GM18868 (cell line): ENCODE measurements around the gene KCNAB1.
"Not testable (repeated sequence)": the region's sequence is repeated elsewhere in the genome, so short reads cannot be mapped to it uniquely, and the experiment has no call there.

Experiments
- ATAC-seq: cut with Tn5 transposase; IDR thresholded peaks from one replicate; pipeline ENCODE4 v1.9.1; 2021; ENCODE audit warnings: mild to moderate bottlenecking, moderate library complexity; ENCODE audit not compliant: unreplicated experiment

Gene KCNAB1

DNA sequence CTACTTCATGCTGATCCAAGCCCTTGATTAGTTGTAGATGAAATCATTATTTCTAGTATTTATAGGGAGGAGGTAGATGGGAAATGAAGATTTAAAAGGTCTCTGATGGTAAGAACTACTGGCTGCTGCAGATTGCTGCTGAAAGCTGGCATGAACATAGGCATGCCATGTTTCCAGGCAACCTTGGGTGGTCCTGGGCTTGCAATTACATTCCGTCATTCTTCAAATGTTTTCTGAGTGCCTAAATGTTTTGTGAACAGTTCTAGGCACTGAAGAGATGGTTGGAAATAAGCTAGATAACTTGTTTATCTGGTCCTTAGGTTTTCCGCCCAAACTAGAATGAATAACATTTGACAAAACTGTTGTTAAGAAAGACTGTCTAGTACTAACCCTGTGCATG is 95.8 kb downstream of the KCNAB1 start:
- no peak for ATAC-seq

DNA sequence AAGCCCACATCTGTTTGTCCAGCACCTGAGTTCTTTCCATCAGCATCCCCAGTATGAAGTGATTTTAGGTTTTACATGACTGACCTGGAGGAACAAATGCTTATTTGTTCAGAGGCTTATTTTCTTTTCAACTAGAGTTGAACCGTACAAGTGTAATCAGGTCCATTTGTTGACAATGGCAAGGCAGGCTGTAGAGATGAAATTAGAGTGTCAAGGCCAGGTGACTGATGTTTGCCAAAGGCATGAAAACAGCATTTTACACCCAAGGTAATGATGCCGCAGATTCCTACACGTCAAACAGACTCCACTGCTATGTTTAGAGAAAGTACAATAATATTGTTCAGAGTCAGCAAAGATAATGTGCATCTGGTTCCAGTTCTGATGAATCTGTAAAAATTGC is 96.5 kb downstream of the KCNAB1 start:
- ATAC-seq, result no peak

DNA sequence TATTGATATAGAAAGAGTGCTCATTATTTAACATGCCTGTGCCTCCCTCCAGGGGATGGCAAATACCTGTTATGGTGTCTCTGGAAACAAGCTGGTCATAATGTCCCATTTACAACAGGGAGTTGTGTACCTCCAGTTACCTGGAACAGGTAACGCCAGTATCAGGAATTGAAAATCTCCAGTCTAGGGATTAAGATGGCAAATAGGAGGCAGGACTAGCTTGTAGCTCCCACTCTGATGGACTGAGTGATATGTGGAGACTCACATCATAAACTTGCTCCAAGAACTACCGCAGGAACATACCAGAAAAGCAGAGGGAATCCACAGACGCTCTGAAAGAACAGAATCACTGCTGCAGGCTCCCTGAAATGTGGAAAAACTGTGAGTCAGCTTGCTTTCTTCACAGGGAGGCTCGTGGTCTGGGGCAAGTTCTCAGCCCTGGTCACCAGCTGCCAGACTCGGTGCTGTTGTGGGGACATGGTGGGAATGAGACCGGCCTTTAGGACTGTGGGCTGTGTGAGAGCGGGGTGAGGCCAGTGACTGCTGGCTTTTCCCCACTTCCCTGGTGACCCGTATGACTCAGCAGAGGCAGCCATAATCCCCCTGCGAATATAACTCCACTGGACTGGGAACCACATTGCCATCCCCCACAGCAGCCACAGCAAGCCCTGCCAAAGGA is 97.4 kb downstream of the KCNAB1 start:
- ATAC-seq, result no peak

DNA sequence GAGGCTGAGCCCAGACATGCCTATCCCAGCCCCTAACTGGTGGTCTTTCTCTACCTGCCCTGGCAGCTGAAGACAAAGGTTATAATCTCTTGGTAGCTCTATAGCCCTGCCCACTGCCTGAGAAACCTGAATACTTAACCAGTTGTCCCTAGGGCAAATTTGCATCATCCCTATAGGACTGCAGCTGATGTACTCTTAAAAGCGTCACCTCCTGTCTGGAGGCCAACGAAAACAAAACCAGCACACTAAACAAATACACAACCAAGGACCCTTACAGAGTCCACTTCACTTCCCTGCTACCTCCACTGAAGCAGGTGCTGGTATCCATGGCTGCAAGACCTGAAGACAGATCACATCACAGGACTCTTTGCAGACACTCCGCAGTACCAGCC is 98.0 kb downstream of the KCNAB1 start:
- no peak for ATAC-seq

DNA sequence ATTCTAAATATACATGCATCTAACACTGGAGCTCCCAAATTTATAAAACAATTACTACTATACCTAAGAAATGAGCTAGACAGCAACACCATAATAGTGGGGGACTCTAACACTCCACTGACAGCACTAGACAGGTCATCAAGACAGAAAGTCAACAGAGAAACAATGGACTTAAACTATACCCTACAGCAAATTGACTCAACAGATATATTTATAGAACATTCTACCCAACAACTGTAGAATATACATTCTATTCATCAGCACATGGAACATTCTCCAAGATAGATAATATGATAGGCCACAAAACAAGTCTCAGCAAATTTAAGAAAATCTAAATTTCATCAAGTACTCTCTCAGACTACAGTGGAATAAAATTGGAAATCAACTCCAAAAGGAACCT is 102.0 kb downstream of the KCNAB1 start:
- not testable (repeated sequence) for ATAC-seq

DNA sequence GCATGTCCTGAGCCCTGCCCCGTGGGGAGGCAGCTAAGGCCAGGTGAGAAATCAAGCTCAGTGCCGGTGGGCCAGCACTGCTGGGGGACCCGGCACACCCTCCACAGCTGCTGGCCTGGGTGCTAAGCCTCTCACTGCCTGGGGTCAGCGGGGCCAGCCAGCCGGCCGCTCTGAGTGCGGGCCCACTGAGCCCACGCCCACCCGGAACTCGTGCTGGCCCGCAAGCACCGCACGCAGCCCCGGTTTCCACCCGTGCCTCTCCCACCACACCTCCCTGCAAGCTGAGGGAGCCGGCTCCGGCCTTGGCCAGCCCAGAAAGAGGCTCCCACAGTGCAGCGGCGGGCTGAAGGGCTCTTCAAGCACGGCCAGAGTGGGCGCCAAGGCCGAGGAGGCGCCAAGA is 103.7 kb downstream of the KCNAB1 start:
- not testable (repeated sequence) for ATAC-seq

DNA sequence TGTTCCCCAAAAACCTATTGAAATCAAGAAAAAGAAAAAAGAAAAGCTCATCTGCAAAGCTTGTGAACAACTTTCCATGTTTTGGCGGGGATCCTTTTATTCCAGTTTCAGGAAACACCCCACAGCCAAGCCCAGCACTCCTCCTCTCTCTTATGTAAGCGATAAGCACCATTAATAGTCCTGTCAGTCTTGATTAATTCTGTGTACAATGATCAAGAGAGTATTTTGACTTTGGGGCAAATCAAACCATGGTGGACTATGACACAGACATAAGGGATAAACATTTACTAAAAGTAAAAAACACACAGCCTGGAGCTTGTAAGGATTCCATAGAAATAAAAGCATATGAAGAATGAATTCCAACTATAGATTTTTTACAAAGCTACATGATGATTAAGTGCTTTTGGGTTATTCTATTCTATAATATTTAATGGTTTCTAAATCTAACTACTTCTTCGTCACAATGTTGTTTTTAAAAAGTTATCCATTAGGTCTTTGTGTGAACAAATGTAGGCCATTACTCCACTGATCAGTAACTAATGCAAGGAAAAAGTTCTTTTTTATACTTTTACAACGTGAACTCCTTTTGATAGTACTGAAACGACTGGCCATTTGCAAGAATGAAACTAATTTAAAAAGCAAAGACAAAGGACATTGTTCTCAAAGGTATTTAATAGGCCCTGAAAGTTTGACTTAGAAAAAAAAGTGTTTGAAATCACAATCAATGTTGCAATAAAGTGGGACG is 106.5 kb downstream of the KCNAB1 start:
- no peak for ATAC-seq

DNA sequence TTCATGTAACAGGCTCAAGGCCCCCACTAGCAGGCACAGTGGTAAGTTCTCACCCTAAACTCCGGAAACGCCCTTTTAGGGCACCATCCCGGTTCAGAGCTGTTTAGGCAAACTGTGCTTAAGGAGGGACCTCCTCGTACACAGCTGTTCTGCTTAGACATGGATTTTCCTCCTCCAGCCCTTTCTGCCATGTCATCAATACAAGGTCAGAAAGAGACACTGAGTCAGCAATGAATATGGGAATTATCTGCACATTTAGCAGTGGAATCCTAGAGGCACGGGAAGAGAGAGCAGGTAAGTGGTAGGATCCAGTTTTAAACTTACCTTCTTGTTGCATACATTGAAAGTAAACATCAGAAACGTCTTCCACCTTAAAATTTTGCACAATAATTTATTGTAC is 107.3 kb downstream of the KCNAB1 start:
- no peak for ATAC-seq

DNA sequence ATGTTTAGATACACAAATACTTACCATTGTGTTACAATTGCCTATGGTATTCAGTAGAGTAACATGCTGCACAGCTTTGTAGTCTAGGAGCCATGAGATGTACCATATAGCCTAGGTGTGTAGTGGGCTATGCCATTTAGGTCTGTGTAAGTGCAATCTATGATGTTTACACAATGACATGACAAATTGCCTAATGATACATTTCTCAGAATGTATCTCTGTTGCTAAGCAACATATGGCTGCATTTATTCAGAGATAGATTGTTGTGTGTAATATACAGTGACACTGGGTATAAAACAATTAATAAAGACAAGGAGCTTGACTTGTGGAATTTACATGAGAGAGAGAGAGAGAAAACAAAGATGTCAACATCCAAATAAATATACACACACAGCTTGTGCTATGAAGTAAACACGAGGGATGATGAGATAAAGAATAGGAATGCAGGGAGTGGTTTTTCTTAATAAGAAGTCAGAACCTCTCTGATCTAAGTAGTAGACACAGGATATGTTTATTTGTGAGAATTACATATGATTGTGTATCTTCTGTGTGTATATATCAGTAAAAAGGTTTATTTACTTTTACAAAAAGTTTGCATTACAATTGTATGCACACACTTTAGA is 110.0 kb downstream of the KCNAB1 start:
- ATAC-seq, result no peak

DNA sequence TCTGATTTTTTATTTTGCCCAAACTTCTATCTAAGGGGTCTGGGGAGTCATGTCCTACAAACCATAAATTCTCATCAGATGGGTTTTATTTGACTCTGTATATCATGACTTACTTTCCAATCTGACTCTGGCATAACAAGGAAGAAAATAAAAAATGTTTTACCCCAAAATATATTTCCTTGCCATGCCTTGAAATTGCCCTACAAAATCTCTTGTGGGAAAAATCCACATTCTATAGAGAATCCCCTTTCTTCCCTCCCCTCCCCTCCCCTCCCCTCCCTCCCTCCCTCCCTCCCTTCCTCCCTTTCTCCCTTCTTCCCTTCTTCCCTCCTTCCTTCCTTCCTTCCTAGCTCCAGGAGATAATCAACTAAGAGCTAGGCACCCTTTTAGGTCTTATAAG is 110.8 kb downstream of the KCNAB1 start:
- ATAC-seq, result not testable (repeated sequence)

DNA sequence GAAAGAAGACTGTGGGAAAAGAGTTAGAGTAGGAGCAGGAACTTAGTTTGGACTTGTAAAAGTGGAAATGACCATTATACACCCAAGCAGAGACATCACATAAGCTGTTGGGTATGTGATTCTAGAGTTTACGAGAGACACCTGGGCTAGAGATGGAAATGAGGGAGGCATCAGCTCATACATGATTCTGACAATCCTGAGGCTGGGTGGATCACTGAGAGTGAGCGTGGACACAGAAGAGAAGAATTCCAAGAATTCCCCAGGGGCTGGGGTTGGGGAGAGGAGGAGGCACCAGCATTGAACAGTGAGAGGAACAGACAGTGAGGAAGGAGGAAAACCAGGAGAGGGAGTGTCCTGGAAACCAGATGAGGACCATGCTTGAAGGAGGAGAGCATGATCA is 113.5 kb downstream of the KCNAB1 start:
- no peak for ATAC-seq

DNA sequence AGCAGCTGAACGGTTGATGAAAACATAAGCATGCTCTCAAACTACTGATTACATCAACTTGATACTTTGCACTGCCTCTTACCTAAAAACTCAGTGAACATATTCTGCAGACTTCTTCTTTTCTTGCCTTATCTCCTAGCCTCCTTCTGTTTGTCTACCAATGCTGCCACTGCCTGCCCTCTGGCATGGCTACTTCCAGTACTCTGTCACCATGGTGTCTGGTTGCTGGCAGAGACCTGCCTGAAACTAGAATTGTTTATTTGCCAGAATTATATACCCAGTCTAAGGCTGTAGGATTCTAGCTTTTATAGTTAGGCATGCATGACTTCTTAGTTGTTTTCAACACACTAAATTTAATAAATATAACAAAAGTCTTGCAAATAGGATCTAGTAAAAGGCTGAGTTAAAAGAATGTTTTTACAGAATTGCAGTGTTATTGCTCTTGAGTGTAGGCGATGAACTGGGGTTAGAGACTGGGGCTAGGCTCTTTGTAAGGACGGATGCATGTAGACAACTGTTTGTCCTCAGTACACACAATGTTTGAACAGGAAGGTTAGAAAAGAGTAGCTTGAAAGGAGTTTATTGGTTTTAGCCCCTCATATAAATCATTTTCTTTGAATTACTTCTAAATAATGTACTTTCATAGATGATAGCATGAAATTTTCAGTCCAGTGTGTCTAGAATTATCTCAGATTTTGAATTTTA is 116.3 kb downstream of the KCNAB1 start:
- ATAC-seq, result no peak

DNA sequence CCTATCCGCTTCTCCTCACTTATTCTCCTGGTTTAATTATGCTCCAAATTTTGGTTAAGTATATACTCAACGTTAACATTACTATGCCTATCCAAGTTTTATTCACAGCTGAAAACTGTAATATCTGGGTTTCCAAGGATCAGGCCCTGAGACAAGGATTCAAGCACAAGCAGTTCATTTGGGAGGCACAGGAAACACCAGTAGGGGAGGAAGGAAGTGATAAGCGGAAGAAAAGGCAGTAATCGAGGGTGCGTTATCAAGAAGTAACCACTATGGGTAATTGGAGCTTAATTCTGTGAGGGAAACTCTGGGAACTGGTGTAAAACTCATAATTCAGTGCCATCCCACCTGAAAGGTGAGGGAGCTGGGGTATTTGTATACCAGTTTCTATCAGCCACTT is 120.3 kb downstream of the KCNAB1 start:
- ATAC-seq, result no peak

DNA sequence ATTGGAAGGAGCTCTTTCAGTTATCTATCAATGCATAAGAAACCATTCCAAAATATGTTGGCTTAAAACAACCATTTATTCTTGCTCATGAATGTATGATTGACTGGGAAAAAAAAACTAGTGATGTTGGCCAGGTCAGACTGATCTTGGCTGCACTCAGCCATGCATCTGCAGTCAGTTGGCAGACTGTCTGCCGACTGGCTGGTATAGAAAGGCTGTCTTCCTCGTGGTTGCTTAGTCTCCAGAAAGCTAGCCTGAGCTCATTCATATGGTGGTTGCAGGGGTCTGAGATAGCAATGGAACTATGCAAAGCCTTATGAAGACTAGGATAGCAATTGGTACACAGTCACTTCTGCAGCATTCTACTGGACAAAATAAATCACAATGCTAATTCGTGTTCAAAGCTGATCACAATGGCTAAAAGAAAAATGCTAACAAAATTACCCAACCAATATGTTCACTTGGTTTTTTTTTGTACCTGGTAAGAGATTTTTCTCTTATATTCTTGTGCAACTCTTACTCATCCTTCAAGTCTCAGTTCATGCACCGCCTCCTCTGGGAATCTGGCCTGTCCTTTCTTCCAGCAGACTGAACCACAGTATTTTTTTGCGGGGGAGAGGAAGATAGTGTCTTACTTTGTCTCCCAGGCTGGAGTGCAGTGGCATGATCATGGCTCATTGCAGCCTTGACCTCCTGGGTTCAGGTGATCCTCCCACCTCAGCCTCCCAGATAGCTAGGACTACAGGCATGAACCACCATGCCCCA is 126.8 kb downstream of the KCNAB1 start:
- no peak for ATAC-seq

DNA sequence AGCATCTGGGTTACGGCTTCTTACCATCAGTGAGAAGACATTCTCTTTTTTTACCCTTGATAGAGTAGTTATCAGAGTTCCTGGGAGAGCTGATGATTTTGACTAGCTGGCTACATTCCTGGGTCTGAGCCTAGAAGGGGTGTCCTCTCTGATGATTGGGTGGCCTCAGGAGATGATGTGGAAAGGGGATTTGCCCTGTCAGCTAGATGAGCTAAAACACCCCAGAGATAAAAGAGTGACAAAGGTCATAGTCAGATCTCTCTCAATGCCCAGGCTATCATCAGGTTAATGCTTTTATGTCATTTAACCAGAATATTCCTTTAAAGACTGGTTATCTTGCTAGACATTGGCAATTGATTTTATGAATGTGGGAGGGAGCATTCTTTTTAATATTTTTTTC is 130.2 kb downstream of the KCNAB1 start:
- no peak for ATAC-seq

DNA sequence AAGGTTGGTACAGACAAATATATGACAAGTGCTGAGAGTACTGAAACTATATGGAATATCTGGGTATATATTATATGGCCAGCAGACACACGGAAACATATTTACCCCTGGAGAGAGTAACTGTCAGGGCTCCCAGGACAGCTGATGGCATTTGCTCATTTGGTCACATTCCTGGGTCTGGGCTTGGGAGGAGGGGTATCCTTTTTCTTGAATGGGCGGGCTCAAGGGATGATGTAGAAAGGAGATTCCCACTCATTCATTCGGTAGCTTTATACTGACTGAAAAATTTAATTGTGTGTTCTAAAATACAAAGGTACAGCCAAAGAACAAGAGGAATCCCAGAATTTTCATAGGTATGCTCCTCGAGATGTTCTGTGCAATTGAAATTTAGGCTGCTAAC is 131.0 kb downstream of the KCNAB1 start:
- ATAC-seq, result no peak

DNA sequence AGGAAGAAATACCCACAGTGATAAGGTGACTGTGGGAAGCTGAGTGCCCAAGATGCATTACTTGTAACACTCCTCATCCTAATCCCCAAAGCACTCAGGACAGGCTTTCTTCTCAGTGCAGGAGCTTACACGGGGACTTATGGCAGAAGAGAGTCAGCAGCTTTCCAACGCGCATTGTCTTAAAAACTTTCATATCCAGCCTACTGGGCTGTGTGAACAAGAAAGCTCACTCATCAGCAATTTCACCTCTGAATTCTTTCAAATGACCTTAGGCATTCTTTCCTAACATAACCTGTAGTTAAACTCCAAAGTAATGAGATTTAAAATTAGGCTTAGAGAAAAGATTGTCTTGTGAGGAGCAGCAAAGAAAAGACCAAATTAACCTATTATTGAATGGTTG is 132.3 kb downstream of the KCNAB1 start:
- no peak for ATAC-seq

DNA sequence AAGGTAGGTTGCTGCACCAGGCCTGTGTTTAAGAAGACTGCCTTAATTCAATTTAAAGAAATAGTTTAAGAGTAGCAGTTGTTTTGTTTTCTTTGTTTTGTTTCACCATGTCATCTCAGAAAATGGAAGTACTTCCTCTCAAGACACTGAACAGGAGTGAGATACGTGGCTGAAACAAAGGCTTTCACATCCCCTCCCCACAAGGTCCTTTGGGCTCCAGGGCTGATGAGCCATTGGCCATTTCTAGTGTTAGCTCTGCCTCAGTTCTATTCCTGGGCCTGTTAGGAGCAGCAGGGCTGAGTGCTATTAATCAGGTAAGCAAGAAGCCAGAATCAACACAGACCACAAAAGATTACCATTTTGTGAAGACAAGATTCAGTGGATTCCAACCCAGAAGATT is 132.8 kb downstream of the KCNAB1 start:
- ATAC-seq, result no peak

DNA sequence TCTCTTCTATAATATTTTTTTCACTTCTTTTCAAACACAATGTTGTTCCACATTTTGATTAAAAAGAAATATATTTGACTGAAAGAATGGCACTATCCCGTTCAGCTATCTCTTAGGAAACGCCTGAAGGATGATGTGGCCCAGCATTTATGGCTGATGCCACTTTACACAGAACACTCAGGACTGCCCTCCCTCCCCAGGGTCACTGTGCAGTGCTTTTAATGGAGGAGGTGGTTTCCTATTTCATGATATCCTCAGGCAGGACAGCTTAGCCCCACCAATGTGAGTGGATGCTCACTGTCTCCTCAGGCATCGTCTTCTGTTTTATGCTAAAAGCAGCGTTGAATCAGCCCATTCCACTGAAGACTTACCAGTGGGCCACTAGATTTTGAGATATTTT is 135.9 kb downstream of the KCNAB1 start:
- no peak for ATAC-seq

DNA sequence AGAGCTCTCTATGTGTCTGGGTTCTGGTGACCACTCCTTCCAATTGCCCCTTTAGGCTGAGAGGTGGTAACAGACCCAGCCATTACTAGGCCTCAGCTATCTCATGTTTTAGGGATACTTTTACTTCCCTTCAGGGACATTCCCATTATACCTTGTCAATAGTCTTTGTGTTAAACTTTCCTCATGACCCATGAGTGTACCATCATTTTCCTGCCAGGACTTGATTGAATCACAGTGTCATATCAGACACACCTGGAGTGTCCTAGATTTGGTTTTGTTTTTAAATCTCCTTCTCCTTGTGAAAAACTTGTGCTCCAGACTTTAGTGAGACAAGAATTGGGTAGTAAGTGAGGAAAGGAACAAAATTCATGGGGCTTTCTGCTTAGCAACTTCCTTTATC is 136.6 kb downstream of the KCNAB1 start:
- ATAC-seq, result no peak

DNA sequence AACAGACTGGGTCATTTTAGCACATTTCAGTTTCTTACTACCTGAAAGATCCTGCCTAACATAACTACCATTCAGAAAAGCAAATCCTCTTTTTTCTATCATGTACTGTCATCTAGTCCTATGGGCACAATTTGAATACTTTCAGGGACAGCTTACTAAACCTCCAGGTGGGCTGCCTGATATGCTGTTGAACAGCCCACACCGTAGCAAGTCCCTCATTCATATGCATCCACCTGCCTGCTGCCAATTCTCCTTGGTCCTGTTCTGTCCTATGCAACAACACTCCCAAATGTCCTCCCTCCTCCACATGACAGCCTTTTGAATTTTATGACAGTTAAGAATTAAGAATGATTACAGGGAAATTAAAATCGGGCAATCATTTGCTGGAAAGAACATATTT is 137.9 kb downstream of the KCNAB1 start:
- ATAC-seq, result no peak
